Measurements from ENCODE around the gene CTNNBL1. TPM values are rescaled to one million over a fixed set of nuclear protein-coding genes. Genes with fewer than 3 reads are reported as not detected.

The CTNNBL1 gene
- total and polyA plus RNA-seq, 2 donors (not counting 3 experiments of a cell fraction or from before 2014, with no cell fraction given), result 20.8 to 60.2 TPM

DNA sequence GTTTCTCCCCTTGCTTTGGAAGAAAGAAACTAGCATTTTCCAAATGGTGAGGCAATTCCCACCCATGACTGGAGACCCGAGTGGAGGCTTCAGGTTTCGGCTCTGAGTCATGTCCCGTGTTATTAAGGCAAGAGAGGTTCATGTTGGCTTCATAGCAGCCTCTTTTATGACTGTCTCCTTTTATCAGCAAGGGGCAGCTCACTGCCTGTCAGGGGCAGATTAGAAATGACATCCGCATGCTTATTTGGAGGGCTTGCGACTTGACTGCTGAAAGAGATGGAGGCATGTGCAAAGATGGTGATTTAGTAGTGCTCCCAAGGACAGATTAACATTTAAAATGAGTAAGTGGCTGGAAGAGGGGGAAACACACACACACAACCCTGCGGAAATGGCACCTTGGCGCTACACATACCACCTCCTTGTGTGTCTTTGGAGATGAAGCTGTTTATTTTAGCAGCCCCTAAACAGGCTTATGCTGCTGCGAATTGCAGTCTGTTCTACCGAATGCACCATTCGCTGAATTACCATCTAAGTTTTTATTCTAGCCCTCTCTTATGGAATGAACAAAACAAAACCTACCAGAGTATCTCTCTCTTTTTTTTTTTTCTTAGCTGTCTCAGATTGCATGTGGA, 157.0 kb downstream of the CTNNBL1 start:
- DNase-seq (ENCODE audit: low read depth, low spot score) (no peak), FAIRE-seq (no peak)
- H3K9me3 ChIP-seq (replicated peaks; ENCODE audit: control insufficient read depth, insufficient read depth, low read length), result no peaks in the 10 kb centered on the region
- POLR2A ChIA-PET, result no interaction called here
- H3K4me2 ChIP-seq (ENCODE audit: insufficient read depth, low read length), result no peak overlapping the region
- H3K4me1 ChIP-seq (ENCODE audit: control insufficient read depth, extremely low read depth, insufficient read depth, low read length), result no peaks in the 10 kb centered on the region
- no peaks in the 10 kb centered on the region for H4K20me1 ChIP-seq (replicated peaks; ENCODE audit: control insufficient read depth, extremely low read depth, insufficient read depth, low read length)
- H3K27me3 ChIP-seq (ENCODE audit: control insufficient read depth in 2 of 2, insufficient read depth in 2 of 2, low read length in 2 of 2), result no peaks in the 10 kb centered on the region
- no TSS peak for BruUV-seq (replicated peaks)
- intact Hi-C loops (cut with micrococcal nuclease), result no loop called here
- H2AFZ ChIP-seq (ENCODE audit: low read depth, low read length), result no peak overlapping the region
- no peak overlapping the region for H3K4me3 ChIP-seq (replicated peaks in 1 of 3; ENCODE audit: insufficient read depth in 1 of 3, low read depth in 1 of 3, low read length in 3 of 3)
- H3K36me3 ChIP-seq (ENCODE audit: control insufficient read depth in 2 of 2, extremely low read depth in 1 of 2, insufficient read depth in 2 of 2, low read length in 2 of 2), result no peaks in the 10 kb centered on the region
- H3K27ac ChIP-seq (ENCODE audit: insufficient read depth, low read depth, low read length), result no peak overlapping the region
- CTCF ChIA-PET, result interaction anchor here (2.0 kb wide), 1 partner anchor 14 kb away, joined by 6 read pairs; no protein-coding TSS in a partner anchor
- no peaks in the 10 kb centered on the region for H3K79me2 ChIP-seq (ENCODE audit: control insufficient read depth, insufficient read depth, low read length)
- dilution Hi-C loops (cut with MboI; ENCODE audit: extremely low pct_ligation_motif_present, low sequenced_read_pairs), result no loop called here
- TF ChIP-seq EZH2 (IDR thresholded peaks at IDR 0.05; ENCODE audit: borderline replicate concordance, low read depth, low read length, severe bottlenecking) (no peak), JUN (IDR thresholded peaks at IDR 0.05; ENCODE audit: borderline replicate concordance, insufficient read depth, insufficient read length, low read depth) (no peak), POLR2AphosphoS5 (IDR thresholded peaks at IDR 0.05; ENCODE audit: insufficient read depth, low read depth, low read length) (no peak), POLR2A (IDR thresholded peaks at IDR 0.05; ENCODE audit: low read depth, low read length) (no peak), CTCF (IDR thresholded peaks at IDR 0.05; ENCODE audit: extremely low read depth in 1 of 2, insufficient read depth in 1 of 2, low read depth in 1 of 2, low read length in 2 of 2) (no peak), MAX (IDR thresholded peaks at IDR 0.05; ENCODE audit: insufficient read depth, insufficient read length) (no peak), FOS (IDR thresholded peaks at IDR 0.05; ENCODE audit: borderline replicate concordance, insufficient read depth, low read length) (no peak), GATA2 (IDR thresholded peaks at IDR 0.05; ENCODE audit: insufficient read depth, insufficient read length, low read depth, low read length) (no peak), MYC (IDR thresholded peaks at IDR 0.05; ENCODE audit: low read depth, low read length) (no peak)
- no peaks in the 10 kb centered on the region for H3K9me1 ChIP-seq (replicated peaks; ENCODE audit: control insufficient read depth, extremely low read depth, insufficient read depth, low read length)
- no peak overlapping the region for H3K9ac ChIP-seq (replicated peaks; ENCODE audit: extremely low read depth, insufficient read depth, low read length)
